Vagina (tissue), 2 donors: Measurements from ENCODE around the gene LPIN1.

ENCODE experiments used
- POLR2A ChIP-seq, 2 donors: fragments of 450-650 bp; IDR thresholded peaks; one replicate each; pipeline ENCODE4 v1.6.1; 2017; ENCODE audit warnings: antibody characterized with exemption in 2 of 2, mild to moderate bottlenecking in 2 of 2, moderate library complexity in 2 of 2
- POLR2AphosphoS5 ChIP-seq, 2 donors: sonication (generic); formaldehyde crosslinking; IDR thresholded peaks; one replicate each; pipeline ENCODE4 v1.9.0; 2017; ENCODE audit warnings: antibody characterized with exemption in 2 of 2, mild to moderate bottlenecking in 2 of 2, low read depth in 1 of 2; ENCODE audit not compliant: insufficient read depth in 1 of 2
- TF ChIP-seq, protein P1 (sequence below), 3 experiments: fragments of 450-650 bp in 2 of 3; fragments of 200-600 bp in 1 of 3; sonication (generic) in 1 of 3; IDR thresholded peaks; one replicate each; pipeline ENCODE4 v1.5.1; 2017 to 2019; ENCODE audit warnings: antibody characterized with exemption in 3 of 3, mild to moderate bottlenecking in 2 of 3, moderate library complexity in 2 of 3

GRCh38 chr2:11718606-11719005, 27.8 kb upstream of the LPIN1 start:
- TF ChIP-seq, protein P1, sequence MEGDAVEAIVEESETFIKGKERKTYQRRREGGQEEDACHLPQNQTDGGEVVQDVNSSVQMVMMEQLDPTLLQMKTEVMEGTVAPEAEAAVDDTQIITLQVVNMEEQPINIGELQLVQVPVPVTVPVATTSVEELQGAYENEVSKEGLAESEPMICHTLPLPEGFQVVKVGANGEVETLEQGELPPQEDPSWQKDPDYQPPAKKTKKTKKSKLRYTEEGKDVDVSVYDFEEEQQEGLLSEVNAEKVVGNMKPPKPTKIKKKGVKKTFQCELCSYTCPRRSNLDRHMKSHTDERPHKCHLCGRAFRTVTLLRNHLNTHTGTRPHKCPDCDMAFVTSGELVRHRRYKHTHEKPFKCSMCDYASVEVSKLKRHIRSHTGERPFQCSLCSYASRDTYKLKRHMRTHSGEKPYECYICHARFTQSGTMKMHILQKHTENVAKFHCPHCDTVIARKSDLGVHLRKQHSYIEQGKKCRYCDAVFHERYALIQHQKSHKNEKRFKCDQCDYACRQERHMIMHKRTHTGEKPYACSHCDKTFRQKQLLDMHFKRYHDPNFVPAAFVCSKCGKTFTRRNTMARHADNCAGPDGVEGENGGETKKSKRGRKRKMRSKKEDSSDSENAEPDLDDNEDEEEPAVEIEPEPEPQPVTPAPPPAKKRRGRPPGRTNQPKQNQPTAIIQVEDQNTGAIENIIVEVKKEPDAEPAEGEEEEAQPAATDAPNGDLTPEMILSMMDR (IDR thresholded peaks at IDR 0.05), result no peak
- TF ChIP-seq POLR2AphosphoS5 (IDR thresholded peaks at IDR 0.05; ENCODE audit: insufficient read depth in 1 of 2, low read depth in 1 of 2), result no peak
- no peak for TF ChIP-seq POLR2A (IDR thresholded peaks at IDR 0.05)
